ENCODE data around the gene USP32.

DNA sequence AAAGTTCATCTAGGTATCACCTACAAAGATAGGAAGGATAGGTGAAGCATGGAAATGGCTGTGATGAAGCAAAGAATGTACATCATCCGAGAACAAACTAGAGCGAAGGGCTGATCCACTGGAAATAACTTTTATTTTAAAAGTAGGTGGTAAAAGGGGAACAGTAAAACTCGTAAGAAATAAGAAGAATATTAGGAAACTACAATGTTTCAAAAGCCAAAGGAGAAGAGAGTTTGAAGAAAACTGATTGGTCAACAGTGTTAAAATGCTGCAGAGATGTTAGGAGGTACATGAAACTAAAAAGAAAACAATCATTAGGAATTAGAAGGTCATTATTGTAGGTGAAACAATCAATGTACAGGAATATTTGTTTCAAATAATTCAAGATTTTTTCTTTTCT, 108.1 kb downstream of the USP32 start:
- TF ChIP-seq, protein P1, sequence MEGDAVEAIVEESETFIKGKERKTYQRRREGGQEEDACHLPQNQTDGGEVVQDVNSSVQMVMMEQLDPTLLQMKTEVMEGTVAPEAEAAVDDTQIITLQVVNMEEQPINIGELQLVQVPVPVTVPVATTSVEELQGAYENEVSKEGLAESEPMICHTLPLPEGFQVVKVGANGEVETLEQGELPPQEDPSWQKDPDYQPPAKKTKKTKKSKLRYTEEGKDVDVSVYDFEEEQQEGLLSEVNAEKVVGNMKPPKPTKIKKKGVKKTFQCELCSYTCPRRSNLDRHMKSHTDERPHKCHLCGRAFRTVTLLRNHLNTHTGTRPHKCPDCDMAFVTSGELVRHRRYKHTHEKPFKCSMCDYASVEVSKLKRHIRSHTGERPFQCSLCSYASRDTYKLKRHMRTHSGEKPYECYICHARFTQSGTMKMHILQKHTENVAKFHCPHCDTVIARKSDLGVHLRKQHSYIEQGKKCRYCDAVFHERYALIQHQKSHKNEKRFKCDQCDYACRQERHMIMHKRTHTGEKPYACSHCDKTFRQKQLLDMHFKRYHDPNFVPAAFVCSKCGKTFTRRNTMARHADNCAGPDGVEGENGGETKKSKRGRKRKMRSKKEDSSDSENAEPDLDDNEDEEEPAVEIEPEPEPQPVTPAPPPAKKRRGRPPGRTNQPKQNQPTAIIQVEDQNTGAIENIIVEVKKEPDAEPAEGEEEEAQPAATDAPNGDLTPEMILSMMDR (IDR thresholded peaks at IDR 0.05; ENCODE audit: low read length): no peak
- no peak for TF ChIP-seq EZH2 (IDR thresholded peaks at IDR 0.05; ENCODE audit: borderline replicate concordance, low read length)

Measured in OCI-LY1 (cell line).